GM23338 (cell line): Measurements from ENCODE around the gene TIPIN. TPM values are rescaled to one million over a fixed set of nuclear protein-coding genes. Genes with fewer than 3 reads are reported as not detected.

ENCODE experiments used
- ATAC-seq: fragments of 200-7000 bp; cut with Tn5 transposase; 3 replicates; pipeline ENCODE4 v1.9.1; 2020
- DNase-seq: peaks from one replicate; pipeline ENCODE4 v3.0.0-alpha.2; 2015; ENCODE audit warnings: low spot score
- H2AFZ ChIP-seq: fragments of 200-600 bp; sonication (generic); 2 replicates; pipeline ENCODE4 v1.8.0; 2016; ENCODE audit warnings: antibody characterized with exemption, mild to moderate bottlenecking, moderate library complexity
- H3F3A ChIP-seq: fragments of 200-600 bp; sonication (generic); replicated peaks from 2 replicates; pipeline ENCODE4 v1.8.0; 2017; ENCODE audit warnings: antibody characterized with exemption, mixed run types, low read depth
- H3K27ac ChIP-seq: fragments of 200-600 bp; sonication (generic); 2 replicates; pipeline ENCODE4 v1.6.1; 2016; ENCODE audit warnings: low read depth
- H3K27me3 ChIP-seq: fragments of 200-600 bp; sonication (generic); 2 replicates; pipeline ENCODE4 v1.8.0; 2016; ENCODE audit warnings: mild to moderate bottlenecking, mixed run types, moderate library complexity; ENCODE audit not compliant: insufficient read depth
- H3K36me3 ChIP-seq: fragments of 200-600 bp; sonication (generic); 2 replicates; pipeline ENCODE4 v1.8.0; 2016; ENCODE audit warnings: mild to moderate bottlenecking; ENCODE audit not compliant: insufficient read depth
- H3K4me1 ChIP-seq: fragments of 200-600 bp; sonication (generic); 2 replicates; pipeline ENCODE4 v1.8.0; 2016; ENCODE audit warnings: mild to moderate bottlenecking, moderate library complexity; ENCODE audit not compliant: insufficient read depth
- H3K4me2 ChIP-seq: fragments of 200-600 bp; sonication (generic); 2 replicates; pipeline ENCODE4 v1.7.1; 2017; ENCODE audit warnings: mixed run types
- H3K4me3 ChIP-seq: fragments of 200-600 bp; sonication (generic); 2 replicates; pipeline ENCODE4 v1.6.1; 2016; ENCODE audit warnings: mixed run types
- H3K79me2 ChIP-seq: fragments of 200-600 bp; sonication (generic); replicated peaks from 2 replicates; pipeline ENCODE4 v1.8.0; 2017; ENCODE audit warnings: mild to moderate bottlenecking; ENCODE audit not compliant: insufficient read depth
- H3K9me2 ChIP-seq: fragments of 200-600 bp; sonication (generic); 2 replicates; pipeline ENCODE4 v1.8.0; 2017; ENCODE audit not compliant: insufficient read depth
- H4K20me1 ChIP-seq: fragments of 200-600 bp; sonication (generic); replicated peaks from 2 replicates; pipeline ENCODE4 v1.8.0; 2017; ENCODE audit warnings: mild to moderate bottlenecking; ENCODE audit not compliant: insufficient read depth
- H3K27ac Mint-ChIP-seq: 2 replicates; pipeline ENCODE4 v1.8.0; 2020; ENCODE audit warnings: inconsistent platforms, mild to moderate bottlenecking, moderate library complexity, mixed read lengths
- H3K27me3 Mint-ChIP-seq: 3 replicates; pipeline ENCODE4 v1.8.0; 2022; ENCODE audit warnings: low read depth, mild to moderate bottlenecking, moderate library complexity, mixed read lengths, inconsistent platforms; ENCODE audit not compliant: insufficient read depth, poor library complexity
- H3K36me3 Mint-ChIP-seq: 3 replicates; pipeline ENCODE4 v1.8.0; 2021; ENCODE audit warnings: low read depth, mild to moderate bottlenecking, inconsistent platforms, moderate library complexity, mixed read lengths
- H3K4me1 Mint-ChIP-seq: 3 replicates; pipeline ENCODE4 v1.8.0; 2020; ENCODE audit warnings: mild to moderate bottlenecking, inconsistent platforms, mixed read lengths
- H3K4me3 Mint-ChIP-seq: 3 replicates; pipeline ENCODE4 v1.8.0; 2021; ENCODE audit warnings: moderate library complexity, mild to moderate bottlenecking, inconsistent platforms, mixed read lengths
- H3K9me3 Mint-ChIP-seq: 3 replicates; pipeline ENCODE4 v1.8.0; 2020; ENCODE audit warnings: moderate library complexity, mild to moderate bottlenecking, inconsistent platforms, mixed read lengths
- REST ChIP-seq: IDR thresholded peaks from one replicate; pipeline ENCODE4 v1.6.1; 2018; ENCODE audit warnings: antibody characterized with exemption; ENCODE audit not compliant: unreplicated experiment
- ZNF462 ChIP-seq: fragments of 250-450 bp; sonication (Bioruptor Pico); IDR thresholded peaks from 2 replicates; pipeline ENCODE4 v1.5.0; 2020; ENCODE audit warnings: mild to moderate bottlenecking, moderate library complexity
- polyA plus RNA-seq: library from polyadenylated mRNA; unstranded; fragments of >200 nt; fragmentation: Nextera tagmentation; extraction: Ambion mirVana; gene quantifications from 2 replicates; pipeline ENCODE4 v1.2.1, GENCODE V29; 2016
- total RNA-seq: library from RNA; depleted of rRNA; stranded (reverse); fragments of >200 nt; shearing (Covaris generic); gene quantifications from 2 replicates; pipeline ENCODE4 v1.2.3, GENCODE V29; 2014

The TIPIN gene
- total and polyA plus RNA-seq, 2 experiments from 2014 or later: 25.3 to 39.1 TPM

GRCh38 chr15:66369773-66370651 is 13.5 kb upstream of the TIPIN start (continued):
- TF ChIP-seq REST (no peak), ZNF462 (no peak)

GRCh38 chr15:66364944-66365528 is 8.6 kb upstream of the TIPIN start:
- Histone ChIP-seq H4K20me1 (no peaks in the 10 kb centered on the region), H3K4me2 (no peak overlapping the region), H3K27me3 (no peaks in the 10 kb centered on the region), H3K4me1 (peaks cover 11% of the 10 kb centered on the region), H3K79me2 (no peaks in the 10 kb centered on the region), H2AFZ (no peak overlapping the region), H3K9me2 (no peaks in the 10 kb centered on the region), H3K4me3 (no peak overlapping the region), H3K27ac (no peak overlapping the region), H3K36me3 (no peaks in the 10 kb centered on the region), H3F3A (no peaks in the 10 kb centered on the region)
- H3K4me3 Mint-ChIP-seq: no peak overlapping the region
- H3K9me3 Mint-ChIP-seq: no peaks in the 10 kb centered on the region
- peaks cover 7% of the 10 kb centered on the region for H3K4me1 Mint-ChIP-seq
- no peak overlapping the region for H3K27ac Mint-ChIP-seq
- no peaks in the 10 kb centered on the region for H3K36me3 Mint-ChIP-seq
- peaks cover 3% of the 10 kb centered on the region for H3K27me3 Mint-ChIP-seq
- DNase-seq (peak; percentile 61), ATAC-seq (no peak)
- TF ChIP-seq ZNF462: no peak
